GM12873 (cell line): ENCODE results near the gene CDC23.

Source experiments
- TF ChIP-seq, protein P1 (sequence below): IDR thresholded peaks from 2 replicates; pipeline ENCODE4 v1.5.1; 2012; ENCODE audit warnings: low read depth, mild to moderate bottlenecking, moderate library complexity, low read length, control low read depth; ENCODE audit not compliant: insufficient read depth; ENCODE audit errors: missing control alignments

CDC23 gene

DNA sequence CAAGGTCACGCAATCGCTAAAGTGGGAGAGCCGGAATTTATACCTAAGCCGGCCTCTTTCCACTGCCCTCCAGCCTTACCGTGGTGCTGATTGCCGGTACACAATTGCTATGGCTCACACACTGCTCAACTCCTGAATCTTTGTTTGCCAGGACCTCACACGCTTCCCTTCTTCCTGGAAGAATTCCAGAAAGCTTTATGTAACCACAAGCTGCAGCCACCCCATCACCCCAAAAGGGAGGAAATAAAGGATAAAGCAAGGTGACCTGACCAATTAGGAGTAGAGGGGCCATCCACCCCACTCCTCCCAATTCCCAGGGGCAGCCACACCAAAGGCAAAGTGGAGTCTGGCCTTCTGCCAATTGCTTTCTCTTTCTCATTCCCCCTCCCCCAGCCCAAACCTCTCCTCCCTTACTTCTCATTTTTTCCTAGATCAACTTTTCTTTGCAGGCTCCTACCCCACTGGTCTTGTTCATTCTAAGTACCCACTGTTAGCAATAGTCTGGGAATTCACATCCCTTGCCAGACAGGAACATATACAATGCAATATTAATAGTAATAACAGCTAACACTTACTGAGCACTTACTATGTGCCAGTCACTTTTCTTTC is 18.0 kb upstream of the CDC23 start:
- TF ChIP-seq, protein P1, sequence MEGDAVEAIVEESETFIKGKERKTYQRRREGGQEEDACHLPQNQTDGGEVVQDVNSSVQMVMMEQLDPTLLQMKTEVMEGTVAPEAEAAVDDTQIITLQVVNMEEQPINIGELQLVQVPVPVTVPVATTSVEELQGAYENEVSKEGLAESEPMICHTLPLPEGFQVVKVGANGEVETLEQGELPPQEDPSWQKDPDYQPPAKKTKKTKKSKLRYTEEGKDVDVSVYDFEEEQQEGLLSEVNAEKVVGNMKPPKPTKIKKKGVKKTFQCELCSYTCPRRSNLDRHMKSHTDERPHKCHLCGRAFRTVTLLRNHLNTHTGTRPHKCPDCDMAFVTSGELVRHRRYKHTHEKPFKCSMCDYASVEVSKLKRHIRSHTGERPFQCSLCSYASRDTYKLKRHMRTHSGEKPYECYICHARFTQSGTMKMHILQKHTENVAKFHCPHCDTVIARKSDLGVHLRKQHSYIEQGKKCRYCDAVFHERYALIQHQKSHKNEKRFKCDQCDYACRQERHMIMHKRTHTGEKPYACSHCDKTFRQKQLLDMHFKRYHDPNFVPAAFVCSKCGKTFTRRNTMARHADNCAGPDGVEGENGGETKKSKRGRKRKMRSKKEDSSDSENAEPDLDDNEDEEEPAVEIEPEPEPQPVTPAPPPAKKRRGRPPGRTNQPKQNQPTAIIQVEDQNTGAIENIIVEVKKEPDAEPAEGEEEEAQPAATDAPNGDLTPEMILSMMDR: no peak

DNA sequence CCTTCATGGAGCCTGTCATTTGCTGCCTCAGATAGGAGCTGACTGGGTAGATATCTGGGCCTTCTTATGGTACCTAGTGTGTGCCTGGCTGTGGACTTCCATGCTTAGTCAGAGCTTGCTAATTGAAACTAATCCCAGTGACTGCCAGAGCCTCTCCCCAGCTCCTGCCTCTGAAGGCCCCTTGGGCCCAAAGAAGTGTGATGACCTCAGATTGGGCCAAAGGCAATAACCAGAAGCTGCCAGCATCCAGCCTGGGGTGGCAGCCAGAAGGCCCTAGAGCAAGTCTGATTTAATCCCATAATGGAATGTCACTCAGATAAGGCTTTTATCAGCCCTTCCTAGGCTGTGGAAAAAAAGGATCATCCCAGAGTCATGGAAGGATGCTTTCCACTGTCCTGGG is 17.1 kb upstream of the CDC23 start:
- TF ChIP-seq, protein P1: no peak

DNA sequence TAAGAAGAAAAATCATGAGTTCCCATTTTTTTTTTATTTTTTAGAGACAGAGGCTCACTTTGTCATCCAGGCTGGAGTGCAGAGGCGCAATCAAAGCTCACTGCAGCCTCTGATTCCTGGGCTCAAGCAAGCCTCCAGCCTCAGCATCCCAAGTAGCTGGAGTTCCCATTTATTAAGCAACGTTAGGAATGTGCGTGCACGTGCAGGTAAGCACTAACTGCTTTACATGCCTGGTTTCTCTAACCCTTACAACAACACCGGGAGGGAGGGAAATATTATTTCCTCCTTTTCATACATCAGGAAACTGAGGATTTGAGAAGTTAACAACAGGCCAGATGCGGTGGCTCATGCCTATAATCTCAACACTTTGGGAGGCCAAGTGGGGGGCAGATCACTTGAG is 16.3 kb upstream of the CDC23 start:
- TF ChIP-seq, protein P1: no peak

DNA sequence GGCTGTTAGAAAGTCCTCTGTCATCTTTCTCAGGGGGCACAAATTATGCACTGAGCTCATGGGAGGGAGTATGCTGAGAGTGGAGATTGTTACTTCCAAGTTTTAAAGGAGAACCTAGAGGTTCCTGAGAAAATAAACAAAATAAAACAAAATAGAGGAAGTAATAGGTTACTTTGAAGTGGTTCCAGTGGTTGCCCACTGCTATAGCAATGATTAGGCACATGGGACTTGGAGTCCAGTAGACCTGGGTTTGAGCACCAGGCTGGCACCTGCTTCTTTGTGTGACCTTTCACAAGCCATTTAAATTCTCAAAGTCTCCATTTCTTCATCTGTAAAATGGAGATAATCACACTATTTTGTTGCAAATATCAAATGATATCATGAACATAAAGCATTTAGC is 13.8 kb upstream of the CDC23 start:
- TF ChIP-seq, protein P1: no peak

DNA sequence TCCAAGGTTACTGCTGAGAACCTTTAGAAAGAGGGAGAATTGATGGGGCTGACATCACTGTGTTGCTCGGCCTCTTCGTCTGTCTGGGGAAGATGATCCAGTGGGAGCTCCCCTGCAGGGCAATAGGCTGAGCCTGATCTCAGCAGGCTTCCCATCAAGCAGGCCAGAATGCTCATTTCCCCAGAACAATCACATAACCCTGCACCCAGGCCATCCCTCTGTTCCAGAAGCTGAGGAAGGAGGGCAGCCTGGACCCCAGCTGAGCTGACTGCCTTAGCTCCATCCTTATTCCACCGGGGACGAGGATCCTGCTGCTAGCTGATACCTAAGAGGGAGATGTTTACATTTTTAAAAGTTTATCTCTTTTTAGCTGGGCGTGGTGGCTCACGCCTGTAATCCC is 11.6 kb upstream of the CDC23 start:
- TF ChIP-seq, protein P1: no peak

DNA sequence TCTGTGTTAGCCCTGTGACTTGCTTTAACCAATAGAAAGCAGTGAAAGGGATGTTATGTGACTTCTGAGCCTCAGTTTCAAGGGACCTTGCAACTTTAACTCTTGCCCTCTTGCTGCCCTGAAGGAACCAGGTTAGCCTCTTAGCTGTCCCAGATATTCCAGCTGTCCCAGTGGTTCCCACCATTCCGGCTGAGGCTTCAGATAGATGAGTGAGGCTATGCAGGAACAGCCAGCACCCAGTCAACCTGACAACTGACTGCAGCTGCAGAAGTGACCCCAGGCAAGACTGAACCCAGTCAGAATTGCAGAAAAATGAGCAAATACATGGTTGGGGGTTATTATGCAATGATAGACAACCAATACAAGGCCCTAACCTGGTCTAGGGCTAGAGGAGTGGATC is 10.4 kb upstream of the CDC23 start:
- TF ChIP-seq, protein P1: no peak

DNA sequence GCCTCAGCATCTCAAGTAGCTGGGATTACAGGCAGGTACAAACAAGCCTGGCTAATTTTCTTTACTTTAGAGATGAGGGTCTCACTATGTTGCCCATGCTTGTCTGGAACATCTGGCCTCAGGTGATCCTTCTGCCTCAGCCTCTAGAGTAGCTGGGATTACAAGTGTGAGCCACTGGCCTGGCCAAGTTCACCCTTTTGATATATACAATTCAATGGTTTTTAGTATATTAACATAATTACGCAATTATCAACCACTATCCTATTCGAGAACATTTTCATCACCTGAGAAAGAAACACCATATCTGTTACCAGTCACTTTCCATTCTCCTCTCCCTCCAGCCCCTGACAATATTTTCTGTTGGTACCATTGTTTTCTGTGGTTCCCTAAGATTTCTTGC is 3.7 kb upstream of the CDC23 start:
- TF ChIP-seq, protein P1: no peak
